HG03520 (cell line): ENCODE results near the gene TMC3.
"Not testable (repeated sequence)": the region's sequence is repeated elsewhere in the genome, so short reads cannot be mapped to it uniquely, and the experiment has no call there.

Experiments
- ATAC-seq: cut with Tn5 transposase; IDR thresholded peaks from one replicate; pipeline ENCODE4 v1.9.1; 2021; ENCODE audit warnings: mild to moderate bottlenecking, moderate library complexity; ENCODE audit not compliant: unreplicated experiment

Gene TMC3

GRCh38 chr15:81373775-81374395 is at the start of gene TMC3:
Gene TMC3 (minus strand): TSS chr15:81374213. CDS start chr15:81374077, 136 bp downstream.
- no peak for ATAC-seq

- no peak for ATAC-seq
These were observed 47.4 kb upstream of the TMC3 start for GRCh38 chr15:81421461-81421860.

GRCh38 chr15:81419332-81419943 is 45.4 kb upstream of the TMC3 start:
- no peak for ATAC-seq

- ATAC-seq: no peak
These were observed 44.9 kb upstream of the TMC3 start for GRCh38 chr15:81418891-81419290.

- no peak for ATAC-seq
These were observed 44.4 kb upstream of the TMC3 start for GRCh38 chr15:81418444-81418843.

- not testable (repeated sequence) for ATAC-seq
These were observed 40.4 kb upstream of the TMC3 start for GRCh38 chr15:81414274-81414968.

- no peak for ATAC-seq
These were observed 39.8 kb upstream of the TMC3 start for GRCh38 chr15:81413851-81414250.

GRCh38 chr15:81411969-81412633 is 38.1 kb upstream of the TMC3 start:
- no peak for ATAC-seq

GRCh38 chr15:81411051-81411450 is 37.0 kb upstream of the TMC3 start:
- no peak for ATAC-seq

GRCh38 chr15:81410318-81410753 is 36.3 kb upstream of the TMC3 start:
- no peak for ATAC-seq

GRCh38 chr15:81407718-81408117 is 33.7 kb upstream of the TMC3 start:
- no peak for ATAC-seq

GRCh38 chr15:81407176-81407575 is 33.2 kb upstream of the TMC3 start:
- no peak for ATAC-seq

GRCh38 chr15:81400640-81401236 is 26.7 kb upstream of the TMC3 start:
- no peak for ATAC-seq

- no peak for ATAC-seq
These were observed 25.0 kb upstream of the TMC3 start for GRCh38 chr15:81398910-81399551.

- ATAC-seq: no peak
These were observed 24.4 kb upstream of the TMC3 start for GRCh38 chr15:81398456-81398855.

- ATAC-seq: no peak
These were observed 20.6 kb upstream of the TMC3 start for GRCh38 chr15:81394603-81395002.

GRCh38 chr15:81391657-81392056 is 17.6 kb upstream of the TMC3 start:
- no peak for ATAC-seq

GRCh38 chr15:81388436-81388770 is 14.4 kb upstream of the TMC3 start:
- no peak for ATAC-seq

- no peak for ATAC-seq
These were observed 13.8 kb upstream of the TMC3 start for GRCh38 chr15:81387621-81388435.

- no peak for ATAC-seq
These were observed 12.9 kb upstream of the TMC3 start for GRCh38 chr15:81386947-81387346.
